8988T (cell line): ENCODE measurements around the gene ZNF169.
"Not testable (repeated sequence)": the region's sequence is repeated elsewhere in the genome, so short reads cannot be mapped to it uniquely, and the experiment has no call there.

ENCODE experiments used
- DNase-seq: peaks from one replicate; pipeline ENCODE4 v3.0.0; 2011

The ZNF169 gene

DNA sequence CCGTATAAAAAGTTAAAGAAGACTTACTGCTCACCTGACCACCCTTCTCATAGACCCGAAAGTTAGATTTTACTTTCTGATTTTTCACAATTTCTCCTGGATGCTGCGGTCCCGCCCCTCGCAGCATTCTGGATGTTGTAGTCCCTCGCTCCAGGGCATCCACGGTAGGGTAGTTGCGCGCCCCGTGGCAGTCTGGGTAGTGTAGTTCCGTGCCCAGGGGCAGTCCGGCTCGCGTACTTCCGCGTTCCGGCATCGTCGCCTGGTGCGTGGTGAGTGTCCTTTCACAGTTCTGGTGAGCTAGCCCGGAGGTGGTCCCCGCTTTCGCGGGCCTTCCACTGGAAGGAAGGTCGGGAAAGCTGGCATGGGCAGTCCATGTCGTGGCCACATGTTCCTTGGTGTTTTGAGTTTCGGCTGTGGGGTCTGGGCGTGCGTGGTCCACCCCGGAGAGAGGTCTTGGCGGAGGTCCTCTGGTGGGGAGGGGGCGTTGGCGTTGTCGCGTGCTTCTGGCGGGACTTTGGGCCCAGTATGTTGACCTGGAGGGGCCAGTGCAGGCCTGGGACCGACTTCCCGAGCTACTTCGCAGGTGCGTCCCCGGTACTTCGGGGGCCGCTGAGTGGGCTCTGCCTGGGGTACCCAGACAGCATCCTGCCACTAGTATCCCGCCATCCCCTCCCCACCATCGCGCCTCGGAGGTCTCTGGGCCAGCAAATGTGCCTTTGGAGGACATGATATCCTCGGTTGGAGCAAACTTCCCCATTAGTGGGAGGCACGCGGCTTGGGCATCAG is at the start of gene ZNF169:
Gene ZNF169 (plus strand): TSS at position 222 of the 786 bp plus-strand sequence. CDS start 19,515 bp downstream, outside the sequence.
- peak; percentile 78 for DNase-seq

DNA sequence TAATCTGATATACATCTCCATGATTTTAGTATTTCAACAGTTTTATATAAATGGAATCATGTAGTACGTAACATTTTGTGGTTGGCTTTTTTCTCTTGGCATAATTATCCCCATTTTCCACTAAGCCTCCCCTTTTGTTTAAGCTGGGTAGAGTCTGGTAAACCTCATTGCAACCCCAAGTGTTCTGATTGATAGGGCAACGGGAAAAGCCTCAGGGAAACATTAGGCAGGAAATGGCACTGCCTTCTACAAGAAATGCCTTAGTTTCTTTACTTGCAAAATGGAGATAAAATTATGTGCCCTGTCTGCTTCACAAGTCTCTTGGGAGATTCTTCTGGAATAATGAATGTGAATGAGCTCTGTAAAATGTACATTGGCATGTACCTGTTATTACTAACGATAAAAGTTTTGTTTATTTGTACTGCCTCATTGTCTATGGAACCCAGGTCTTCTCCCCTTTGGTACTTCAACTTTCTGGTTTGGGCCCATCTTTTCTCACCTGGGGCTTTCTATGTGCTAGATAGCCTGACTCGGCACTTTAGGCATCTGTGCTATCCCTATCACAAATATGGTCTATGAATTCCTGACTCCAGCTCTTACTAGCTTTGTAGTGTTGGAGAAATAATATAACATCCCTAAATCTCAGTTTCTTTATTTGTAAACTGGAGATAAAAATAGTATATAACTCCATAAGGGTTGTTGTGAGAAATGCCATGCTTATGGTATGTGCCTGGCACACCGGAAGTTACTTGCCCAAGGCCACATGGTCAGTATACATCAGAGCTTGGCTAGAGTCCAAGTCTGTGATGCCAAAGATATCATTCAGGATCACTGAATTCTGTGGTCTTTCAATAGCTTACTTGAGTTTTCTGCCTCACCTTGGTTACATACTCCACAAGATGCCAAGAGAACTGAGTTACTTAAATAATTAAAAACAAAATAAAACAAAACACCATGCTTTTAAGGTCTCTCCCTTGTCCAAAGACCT is 48.2 kb upstream of the ZNF169 start:
- DNase-seq = no peak

- no peak for DNase-seq
These were observed 47.0 kb upstream of the ZNF169 start for GRCh38 chr9:94212091-94212490.

- no peak for DNase-seq
These were observed 46.6 kb upstream of the ZNF169 start for GRCh38 chr9:94212531-94212930.

DNA sequence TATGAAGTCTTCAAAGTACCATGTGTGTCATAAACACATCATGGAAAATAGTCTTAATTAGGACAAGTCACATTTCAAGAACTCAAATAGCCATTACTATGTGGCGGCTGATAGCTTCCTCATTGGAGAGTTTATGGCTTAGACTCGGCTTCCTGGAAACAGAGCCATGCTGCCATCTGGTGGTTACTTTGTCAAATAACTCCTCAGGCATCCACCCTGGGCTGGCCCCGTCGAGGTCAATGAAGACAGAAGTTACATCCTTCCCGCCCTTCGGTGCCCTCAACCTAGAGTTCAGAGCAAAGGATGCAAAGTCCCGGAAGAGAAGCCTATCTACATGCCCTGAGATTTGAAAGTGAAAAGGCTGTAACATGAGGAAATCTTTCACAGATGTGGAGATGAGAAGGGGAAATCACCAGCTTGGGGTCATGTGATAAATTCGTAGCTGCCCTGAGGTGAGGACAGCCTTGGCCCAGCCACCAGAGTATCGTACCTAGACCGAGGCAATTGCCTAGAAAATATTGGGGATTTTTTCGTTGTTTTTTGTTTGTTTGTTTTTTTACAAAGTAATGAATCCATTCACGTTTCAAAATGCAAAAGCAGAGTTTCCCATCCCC is 45.5 kb upstream of the ZNF169 start:
- peak; percentile 41 for DNase-seq

DNA sequence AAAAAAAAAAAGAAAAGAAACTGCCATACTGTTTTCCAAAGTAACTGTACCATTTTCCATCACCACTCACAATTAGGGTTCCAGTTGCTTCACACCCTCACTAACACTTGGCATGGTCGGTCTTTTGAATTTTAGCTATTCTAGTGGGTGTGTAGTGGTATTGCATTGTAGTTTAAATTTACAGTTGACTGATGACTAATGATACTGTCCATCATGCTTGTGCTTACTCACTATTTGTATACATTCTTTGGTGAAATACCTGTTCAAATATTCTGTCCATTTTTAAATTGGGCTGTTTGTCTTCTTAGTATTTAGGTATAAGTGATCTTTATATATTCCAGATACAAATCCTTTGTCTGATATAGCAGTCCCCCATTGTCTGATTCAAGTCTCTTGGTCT is 36.2 kb upstream of the ZNF169 start:
- no peak for DNase-seq

GRCh38 chr9:94225413-94225812 is 33.7 kb upstream of the ZNF169 start:
- not testable (repeated sequence) for DNase-seq

DNA sequence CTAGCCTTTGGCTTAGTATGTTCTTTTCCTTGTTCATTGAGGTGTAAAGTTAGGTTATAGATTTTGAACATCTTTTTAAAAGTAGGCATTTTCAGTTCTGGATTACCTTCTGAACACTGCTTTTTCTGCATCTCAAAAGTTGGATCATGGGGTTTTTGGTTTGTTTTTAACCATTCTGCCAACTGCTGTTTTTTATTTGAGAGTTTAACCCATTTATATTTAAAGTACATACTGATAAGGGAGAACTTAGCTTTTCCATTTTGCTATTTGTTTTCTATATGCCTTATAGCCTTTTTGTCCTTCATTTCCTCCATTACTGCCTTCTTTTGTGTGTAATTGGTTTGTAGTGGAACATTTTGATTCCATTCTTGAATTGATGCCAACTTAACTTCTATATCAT is 30.5 kb upstream of the ZNF169 start:
- no peak for DNase-seq

- no peak for DNase-seq
These were observed 26.7 kb upstream of the ZNF169 start for GRCh38 chr9:94232428-94232827.

DNA sequence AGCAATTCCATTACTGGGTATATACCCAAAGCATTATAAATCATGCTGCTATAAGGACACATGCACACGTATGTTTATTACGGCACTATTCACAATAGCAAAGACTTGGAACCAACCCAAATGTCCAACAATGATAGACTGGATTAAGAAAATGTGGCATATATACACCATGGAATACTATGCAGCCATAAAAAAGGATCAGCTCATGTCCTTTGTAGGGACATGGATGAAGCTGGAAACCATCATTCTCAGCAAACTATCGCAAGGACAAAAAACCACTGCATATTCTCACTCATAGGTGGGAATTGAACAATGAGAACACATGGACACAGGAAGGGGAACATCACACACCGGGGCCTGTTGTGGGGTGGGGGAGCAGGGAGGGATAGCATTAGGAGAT is 18.0 kb upstream of the ZNF169 start:
- not testable (repeated sequence) for DNase-seq

DNA sequence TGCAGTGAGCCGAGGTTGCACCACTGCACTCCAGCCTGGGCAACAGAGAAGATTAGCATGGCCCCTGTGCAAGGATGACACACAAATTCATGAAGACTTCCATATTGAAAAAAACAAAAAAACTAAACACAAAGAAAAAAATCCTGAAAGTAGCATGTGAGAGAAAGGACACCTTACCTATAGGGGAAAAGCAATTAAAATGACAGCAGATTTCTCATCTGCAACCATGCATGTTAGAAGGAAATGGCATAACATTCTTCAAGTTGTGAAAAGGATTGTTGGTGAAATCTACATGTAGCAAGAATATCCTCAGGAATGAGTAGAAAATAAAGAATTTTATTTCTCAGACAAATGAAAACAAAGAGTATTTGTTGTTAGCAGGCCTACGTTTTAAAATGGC is 13.4 kb upstream of the ZNF169 start:
- no peak for DNase-seq

DNA sequence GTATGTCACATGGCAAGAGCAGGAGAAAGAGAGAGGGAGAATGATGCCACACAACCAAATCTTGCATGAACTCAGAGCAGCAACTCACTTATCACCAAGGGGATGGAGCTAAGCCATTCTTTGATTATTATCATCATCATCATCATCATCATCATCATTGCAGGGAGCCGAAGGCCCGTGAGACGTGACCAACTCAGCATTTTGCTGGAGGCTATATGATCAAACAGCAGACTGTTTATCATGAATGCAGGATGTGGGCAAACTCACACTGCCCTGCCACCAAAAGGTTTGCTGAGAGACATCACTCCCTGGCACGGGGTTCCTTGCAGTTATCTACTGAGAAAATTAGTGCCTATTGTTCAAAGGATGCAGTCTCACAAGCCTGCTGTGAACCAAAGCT is 8.6 kb upstream of the ZNF169 start:
- DNase-seq = no peak

GRCh38 chr9:94256007-94256406 is 3.1 kb upstream of the ZNF169 start:
- no peak for DNase-seq

DNA sequence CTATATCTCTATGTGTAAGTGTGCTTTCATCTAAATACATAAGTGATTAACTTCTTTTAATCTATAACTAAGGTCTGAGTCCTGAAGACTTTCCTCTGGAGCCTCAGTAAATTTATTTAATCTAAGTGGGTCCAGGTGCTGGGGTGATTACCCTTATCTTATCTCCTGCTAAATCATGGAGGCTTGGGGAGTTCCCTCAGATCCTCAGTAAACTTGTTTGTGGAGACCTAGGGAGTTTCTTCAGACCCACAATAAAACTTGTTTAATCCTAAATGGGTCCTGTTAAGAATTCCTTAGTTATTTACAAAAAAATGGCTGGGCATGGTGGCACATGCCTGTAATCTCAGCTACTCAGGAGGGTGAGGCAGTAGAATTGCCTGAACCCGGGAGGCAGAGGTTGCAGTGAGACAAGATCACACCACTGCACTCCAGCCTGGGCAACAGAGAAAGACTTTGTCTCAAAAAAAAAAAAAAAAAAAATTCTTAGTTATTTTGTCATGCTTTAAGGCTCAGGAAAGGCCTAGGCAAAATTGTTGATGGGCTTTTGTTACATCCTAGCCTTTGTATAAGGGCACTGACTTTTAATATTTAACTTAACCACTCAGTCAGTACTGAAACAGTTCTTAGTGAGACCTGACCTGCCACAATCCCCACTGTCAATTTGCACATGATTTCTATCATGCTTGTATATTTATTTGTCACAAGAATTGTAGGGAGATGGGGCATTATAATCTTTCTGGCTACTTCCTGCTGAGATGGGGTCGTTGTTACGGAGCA is 6.7 kb downstream of the ZNF169 start:
- DNase-seq = not testable (repeated sequence)

GRCh38 chr9:94269264-94269663 is 10.2 kb downstream of the ZNF169 start:
- no peak for DNase-seq

DNA sequence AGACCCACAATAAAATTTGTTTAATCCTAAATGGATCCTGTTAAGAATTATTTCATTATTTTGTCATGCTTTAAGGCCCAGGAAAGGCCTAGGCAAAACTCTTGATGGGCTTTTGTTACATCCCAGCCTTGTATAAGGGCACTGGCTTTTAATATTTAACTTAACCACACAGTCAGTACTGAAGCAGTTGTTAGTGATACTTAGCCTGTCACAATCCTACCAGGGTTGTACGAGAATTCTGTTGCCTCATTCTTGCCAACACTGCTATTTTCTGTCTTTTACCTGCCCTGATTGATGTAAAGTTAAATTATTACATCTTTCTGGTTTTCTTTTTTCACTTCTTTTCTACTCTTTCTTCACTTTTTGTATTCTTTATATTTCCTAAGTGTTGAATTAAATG is 10.9 kb downstream of the ZNF169 start:
- no peak for DNase-seq

DNA sequence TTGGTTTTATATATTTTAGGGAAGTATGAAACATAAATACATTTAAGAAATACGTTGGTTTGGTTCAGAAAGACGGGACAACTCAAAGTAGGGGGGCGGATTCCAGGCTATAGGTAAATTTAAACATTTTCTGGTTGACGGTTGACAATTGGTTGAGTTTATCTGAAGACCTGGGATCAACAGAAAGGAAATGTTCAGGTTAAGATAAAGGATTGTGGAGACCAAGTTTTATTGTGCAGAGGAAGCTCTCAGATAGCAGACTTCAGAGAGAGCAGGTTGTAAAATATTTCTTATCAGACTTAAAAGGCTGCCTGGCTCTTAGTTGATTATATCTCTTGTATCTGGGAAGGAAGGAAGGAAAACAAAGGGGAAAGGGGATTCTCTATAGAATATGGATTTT is 17.9 kb downstream of the ZNF169 start:
- DNase-seq = not testable (repeated sequence)

DNA sequence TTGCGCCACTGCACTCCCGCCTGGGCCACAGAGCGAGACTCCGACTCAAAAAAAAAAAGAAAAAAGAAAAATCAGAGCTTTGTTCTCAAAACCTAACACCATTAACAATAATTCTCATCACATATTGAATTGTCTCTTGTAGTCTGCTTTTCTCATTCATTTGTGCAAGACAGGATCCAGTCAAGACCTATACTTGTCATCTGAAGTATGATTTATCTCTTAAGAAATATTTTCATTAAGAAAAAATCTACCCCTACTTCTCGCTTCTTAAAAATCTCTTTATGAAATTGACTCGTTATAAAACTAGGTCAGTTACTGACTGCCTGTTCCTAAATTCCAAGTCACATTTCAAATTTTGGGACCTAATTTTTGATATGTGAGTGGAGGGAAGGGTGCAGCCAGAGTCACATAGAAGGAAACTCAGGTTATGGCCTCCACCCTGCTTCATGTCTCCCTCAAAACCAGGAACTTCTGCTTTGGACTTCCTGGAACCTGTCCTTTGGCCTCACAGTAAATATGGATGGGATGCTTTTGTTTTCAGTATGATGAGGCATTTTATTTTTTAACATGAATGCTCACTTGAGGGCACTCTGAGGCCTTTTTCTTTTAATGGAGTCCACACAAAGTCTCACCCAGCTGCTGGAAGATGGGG is 18.9 kb downstream of the ZNF169 start:
- DNase-seq = no peak

GRCh38 chr9:94280409-94280989 is 21.4 kb downstream of the ZNF169 start:
- DNase-seq = no peak

DNA sequence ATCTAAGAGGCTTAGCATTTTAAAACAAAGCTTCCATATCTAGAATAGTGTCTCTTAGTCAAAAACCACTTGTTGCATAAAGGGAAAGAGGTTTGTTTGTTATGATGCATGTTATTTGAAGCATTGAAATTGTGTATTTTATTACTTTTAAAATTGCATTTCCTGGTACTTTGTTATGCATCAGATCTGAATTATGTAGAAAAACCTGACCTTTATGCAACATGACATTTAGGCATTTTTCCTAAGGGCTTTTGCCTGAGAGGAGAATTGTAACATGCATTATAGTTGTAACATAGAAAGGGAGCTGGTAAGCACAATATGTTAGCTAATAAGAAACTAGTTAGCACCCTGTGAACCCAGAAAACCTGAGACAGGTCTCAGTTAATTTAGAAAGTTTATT is 22.0 kb downstream of the ZNF169 start:
- DNase-seq = no peak

DNA sequence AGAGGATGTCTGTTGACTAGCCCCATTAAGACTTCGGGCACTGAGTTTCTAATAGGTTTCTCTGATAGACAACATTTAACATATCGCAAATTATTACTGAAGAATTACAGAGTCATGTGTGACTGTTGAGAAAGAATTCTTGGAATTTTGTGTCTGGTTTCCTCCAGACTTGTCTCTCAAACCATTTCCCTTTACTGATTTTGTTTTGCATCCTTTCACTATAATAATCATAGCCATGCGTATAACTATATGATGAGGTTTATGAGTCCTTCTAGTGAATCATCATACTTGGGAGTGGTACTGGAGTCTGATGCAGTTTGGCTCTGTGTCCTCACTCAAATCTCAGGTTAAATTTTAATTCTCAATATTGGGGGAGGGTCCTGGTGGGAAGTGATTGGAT is 27.0 kb downstream of the ZNF169 start:
- DNase-seq = no peak
